ENCODE measurements around the gene MYRF. TPM values are rescaled to one million over a fixed set of nuclear protein-coding genes. Genes with fewer than 3 reads are reported as not detected.
A peak's percentile ranks its signal among the peaks of the same experiment; 100 is the strongest.

MYRF gene
- total RNA-seq, 1 donor from 2014 or later = 1.9 TPM

GRCh38 chr11:61711498-61711897, 40.9 kb upstream of the MYRF start:
- no peak for TF ChIP-seq EZH2phosphoT487 (IDR thresholded peaks at IDR 0.05)
- no peak for TF ChIP-seq EZH2 (IDR thresholded peaks at IDR 0.05)
- TF ChIP-seq CTCF (IDR thresholded peaks at IDR 0.05) = no peak
- Mint-ChIP-seq H3K4me3 (no peak overlapping the region), H3K27me3 (ENCODE audit: insufficient read depth, low read depth) (peaks cover 7% of the 10 kb centered on the region)

GRCh38 chr11:61712314-61712713, 40.1 kb upstream of the MYRF start:
- Histone ChIP-seq H3K79me2 (ENCODE audit: low read depth) (no peaks in the 10 kb centered on the region), H2AFZ (replicated peaks) (no peak overlapping the region), H3F3A (ENCODE audit: low read depth) (peaks cover 9% of the 10 kb centered on the region), H3K27ac (no peak overlapping the region), H3K36me3 (no peaks in the 10 kb centered on the region), H3K4me3 (no peak overlapping the region), H4K20me1 (ENCODE audit: low read depth) (no peaks in the 10 kb centered on the region), H3K27me3 (no peaks in the 10 kb centered on the region), H3K9me3 (ENCODE audit: low read depth) (no peaks in the 10 kb centered on the region), H3K4me2 (no peak overlapping the region), H3K9ac (no peak overlapping the region), H3K4me1 (peaks cover 40% of the 10 kb centered on the region)
- Mint-ChIP-seq H3K27me3 (ENCODE audit: insufficient read depth, low read depth) (peaks cover 7% of the 10 kb centered on the region), H3K27ac (no peak overlapping the region), H3K4me3 (no peak overlapping the region), H3K36me3 (no peaks in the 10 kb centered on the region), H3K4me1 (peaks cover 51% of the 10 kb centered on the region), H3K9me3 (no peaks in the 10 kb centered on the region)
- no peak for DNase-seq (ENCODE audit: low spot score)
- TF ChIP-seq EZH2phosphoT487 (IDR thresholded peaks at IDR 0.05) (no peak), CTCF (IDR thresholded peaks at IDR 0.05) (no peak), EZH2 (IDR thresholded peaks at IDR 0.05) (no peak)

More at GRCh38 chr11:61711498-61711897, 40.9 kb upstream of the MYRF start:
- Mint-ChIP-seq H3K9me3 (no peaks in the 10 kb centered on the region), H3K27ac (peak overlapping the region; percentile 79), H3K36me3 (no peaks in the 10 kb centered on the region), H3K4me1 (peaks cover 44% of the 10 kb centered on the region)
- no peaks in the 10 kb centered on the region for H4K20me1 ChIP-seq (ENCODE audit: low read depth)
- no peaks in the 10 kb centered on the region for H3K79me2 ChIP-seq (ENCODE audit: low read depth)
- DNase-seq (ENCODE audit: low spot score) = no peak
- H3K27ac ChIP-seq = no peak overlapping the region
- H3K4me1 ChIP-seq = peaks cover 33% of the 10 kb centered on the region
- no peak overlapping the region for H3K4me3 ChIP-seq
- no peaks in the 10 kb centered on the region for H3K27me3 ChIP-seq
- peaks cover 8% of the 10 kb centered on the region for H3F3A ChIP-seq (ENCODE audit: low read depth)
- no peaks in the 10 kb centered on the region for H3K36me3 ChIP-seq
- H3K9me3 ChIP-seq (ENCODE audit: low read depth) = no peaks in the 10 kb centered on the region
- no peak overlapping the region for H3K4me2 ChIP-seq
- H3K9ac ChIP-seq = no peak overlapping the region
- no peak overlapping the region for H2AFZ ChIP-seq (replicated peaks)

GRCh38 chr11:61712846-61713245, 39.6 kb upstream of the MYRF start:
- H3K27ac ChIP-seq = no peak overlapping the region
- H4K20me1 ChIP-seq (ENCODE audit: low read depth) = no peaks in the 10 kb centered on the region
- no peak overlapping the region for H3K4me3 ChIP-seq
- no peak overlapping the region for H3K9ac ChIP-seq
- H3K27me3 Mint-ChIP-seq (ENCODE audit: insufficient read depth, low read depth) = peaks cover 7% of the 10 kb centered on the region
- DNase-seq (ENCODE audit: low spot score) = no peak
- H2AFZ ChIP-seq (replicated peaks) = no peak overlapping the region
- no peak overlapping the region for H3K4me3 Mint-ChIP-seq
- H3K27me3 ChIP-seq = no peaks in the 10 kb centered on the region
- peaks cover 56% of the 10 kb centered on the region for H3K4me1 Mint-ChIP-seq
- H3K36me3 Mint-ChIP-seq = no peaks in the 10 kb centered on the region
- H3K9me3 ChIP-seq (ENCODE audit: low read depth) = no peaks in the 10 kb centered on the region
- no peaks in the 10 kb centered on the region for H3K9me3 Mint-ChIP-seq
- no peaks in the 10 kb centered on the region for H3K79me2 ChIP-seq (ENCODE audit: low read depth)
- H3K4me2 ChIP-seq = no peak overlapping the region
- H3F3A ChIP-seq (ENCODE audit: low read depth) = peaks cover 15% of the 10 kb centered on the region
- TF ChIP-seq CTCF (IDR thresholded peaks at IDR 0.05) (no peak), EZH2 (IDR thresholded peaks at IDR 0.05) (no peak), EZH2phosphoT487 (IDR thresholded peaks at IDR 0.05) (no peak)
- H3K27ac Mint-ChIP-seq = no peak overlapping the region
- no peaks in the 10 kb centered on the region for H3K36me3 ChIP-seq
- H3K4me1 ChIP-seq = peaks cover 44% of the 10 kb centered on the region

Data from neural progenitor cell (in vitro differentiated cells).